Measurements from ENCODE around the gene SYT13. TPM values are rescaled to one million over a fixed set of nuclear protein-coding genes. Genes with fewer than 3 reads are reported as not detected.

Gene SYT13
- total RNA-seq, 1 experiment from 2014 or later: 4.3 TPM

DNA sequence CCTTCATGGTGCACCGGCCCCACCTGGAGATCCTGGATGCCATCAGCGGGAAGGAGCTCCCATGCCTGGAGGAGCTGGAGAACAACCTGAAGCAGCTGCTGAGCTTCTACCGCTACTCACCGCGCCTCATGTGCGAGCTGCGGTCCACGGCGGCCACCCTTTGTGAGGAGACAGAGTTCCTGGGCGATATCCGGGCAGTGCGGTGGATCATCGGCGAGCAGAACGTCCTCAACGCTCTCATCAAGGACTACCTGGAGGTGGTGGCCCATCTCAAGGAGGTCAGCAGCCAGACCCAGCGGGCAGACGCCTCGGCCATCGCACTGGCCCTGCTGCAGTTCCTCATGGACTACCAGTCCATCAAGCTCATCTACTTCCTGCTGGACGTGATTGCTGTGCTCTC, 59.2 kb downstream of the SYT13 start:
- H3K27me3 ChIP-seq (ENCODE audit: insufficient read depth, low read length): no peaks in the 10 kb centered on the region
- H3K56ac ChIP-seq (ENCODE audit: insufficient read length, low read depth, low read length): no peak overlapping the region
- no peaks in the 10 kb centered on the region for H3K4me1 ChIP-seq (ENCODE audit: insufficient read depth, low read length)
- H3K9me3 ChIP-seq (ENCODE audit: control insufficient read depth, low read depth, low read length): no peaks in the 10 kb centered on the region
- H3K27ac ChIP-seq (ENCODE audit: insufficient read length, low read depth, low read length): no peak overlapping the region
- no peak overlapping the region for H4K91ac ChIP-seq (ENCODE audit: insufficient read length, low read depth, low read length)
- no peak for DNase-seq
- Mint-ChIP-seq H3K27ac (no peak overlapping the region), H3K36me3 (ENCODE audit: insufficient read depth in 1 of 3, low read depth in 3 of 3) (peaks cover 16 to 27% (median 21%) of the 10 kb centered on the region in 3 experiments; a peak in 6 of 7 replicates), H3K27me3 (ENCODE audit: low read depth) (no peaks in the 10 kb centered on the region), H3K4me1 (no peaks in the 10 kb centered on the region; a peak in 1 of 4 replicates), H3K9me3 (no peaks in the 10 kb centered on the region), H3K4me3 (no peak overlapping the region)
- TF ChIP-seq, protein P1, sequence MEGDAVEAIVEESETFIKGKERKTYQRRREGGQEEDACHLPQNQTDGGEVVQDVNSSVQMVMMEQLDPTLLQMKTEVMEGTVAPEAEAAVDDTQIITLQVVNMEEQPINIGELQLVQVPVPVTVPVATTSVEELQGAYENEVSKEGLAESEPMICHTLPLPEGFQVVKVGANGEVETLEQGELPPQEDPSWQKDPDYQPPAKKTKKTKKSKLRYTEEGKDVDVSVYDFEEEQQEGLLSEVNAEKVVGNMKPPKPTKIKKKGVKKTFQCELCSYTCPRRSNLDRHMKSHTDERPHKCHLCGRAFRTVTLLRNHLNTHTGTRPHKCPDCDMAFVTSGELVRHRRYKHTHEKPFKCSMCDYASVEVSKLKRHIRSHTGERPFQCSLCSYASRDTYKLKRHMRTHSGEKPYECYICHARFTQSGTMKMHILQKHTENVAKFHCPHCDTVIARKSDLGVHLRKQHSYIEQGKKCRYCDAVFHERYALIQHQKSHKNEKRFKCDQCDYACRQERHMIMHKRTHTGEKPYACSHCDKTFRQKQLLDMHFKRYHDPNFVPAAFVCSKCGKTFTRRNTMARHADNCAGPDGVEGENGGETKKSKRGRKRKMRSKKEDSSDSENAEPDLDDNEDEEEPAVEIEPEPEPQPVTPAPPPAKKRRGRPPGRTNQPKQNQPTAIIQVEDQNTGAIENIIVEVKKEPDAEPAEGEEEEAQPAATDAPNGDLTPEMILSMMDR (conservative IDR thresholded peaks at IDR 0.05): no peak
- no peak overlapping the region for H2BK15ac ChIP-seq (ENCODE audit: low read depth, low read length)
- H4K5ac ChIP-seq (ENCODE audit: insufficient read length, low read depth, low read length): no peak overlapping the region
- no peak overlapping the region for H3K4ac ChIP-seq (ENCODE audit: low read depth, low read length)
- H3K9ac ChIP-seq (ENCODE audit: extremely low read depth, insufficient read length, low read length): no peak overlapping the region
- no peaks in the 10 kb centered on the region for H3K79me2 ChIP-seq (ENCODE audit: insufficient read depth, low read length)
- H2AK5ac ChIP-seq (ENCODE audit: insufficient read length, low read length): no peak overlapping the region
- no peak overlapping the region for H2AFZ ChIP-seq (ENCODE audit: low read length)
- H2BK12ac ChIP-seq (ENCODE audit: insufficient read length, low read depth, low read length): no peak overlapping the region
- no peaks in the 10 kb centered on the region for H4K20me1 ChIP-seq (ENCODE audit: control insufficient read depth, insufficient read depth, insufficient read length)
- no peak overlapping the region for H3K23ac ChIP-seq (ENCODE audit: insufficient read length, low read depth, low read length)
- H3K18ac ChIP-seq (ENCODE audit: insufficient read length, low read depth, low read length): no peak overlapping the region
- no peak overlapping the region for H2BK5ac ChIP-seq (ENCODE audit: insufficient read length, low read length)
- H3T11ph ChIP-seq (ENCODE audit: low read length): no peak overlapping the region
- WGBS (ENCODE audit: extremely low coverage, insufficient read length, low lambda C conversion rate): no CpG with 5 or more reads among the region's 21 CpGs
- no peak overlapping the region for H4K8ac ChIP-seq (replicated peaks; ENCODE audit: insufficient read length, low read depth, low read length)
- no peak overlapping the region for H3K4me2 ChIP-seq (ENCODE audit: insufficient read depth, insufficient read length, low read length)
- no peak overlapping the region for H2BK20ac ChIP-seq (ENCODE audit: low read depth, low read length, poor library complexity, severe bottlenecking)
- H3K23me2 ChIP-seq (ENCODE audit: insufficient read length, low read depth, low read length, poor library complexity, severe bottlenecking): no peaks in the 10 kb centered on the region
- H2BK120ac ChIP-seq (ENCODE audit: low read depth, low read length, poor library complexity, severe bottlenecking): no peak overlapping the region
- no peaks in the 10 kb centered on the region for H3K79me1 ChIP-seq (ENCODE audit: insufficient read depth, low read depth, low read length, poor library complexity, severe bottlenecking)
- H3K14ac ChIP-seq (ENCODE audit: insufficient read depth, low read length): no peak overlapping the region
